Right forelimb (tissue), 1 donor: ENCODE results near the gene NAV3.

Experiments used
- DNase-seq: peaks from one replicate; pipeline ENCODE4 v3.0.0-alpha.2; 2018

NAV3 gene

GRCh38 chr12:77847680-77848431, 17.2 kb downstream of the NAV3 start:
- DNase-seq = no peak

DNA sequence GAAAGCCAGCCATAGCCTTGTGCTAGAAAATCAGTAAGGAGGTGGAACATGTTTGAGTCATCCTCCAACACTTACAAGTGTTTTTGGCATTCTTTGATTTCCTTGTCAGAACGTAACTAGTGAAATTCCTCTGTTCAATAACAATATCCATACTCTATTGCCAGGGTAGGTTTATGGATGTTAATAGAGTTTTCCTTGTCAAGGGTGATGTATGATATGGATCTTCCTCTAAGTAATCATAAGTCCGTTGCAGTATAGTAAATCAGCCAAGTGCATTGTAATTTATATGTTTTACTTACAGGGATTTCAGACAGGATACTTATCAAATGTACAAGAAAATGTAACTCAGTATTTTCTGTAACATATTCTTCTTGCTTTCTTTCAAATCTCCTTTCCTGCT, 19.4 kb downstream of the NAV3 start:
- no peak for DNase-seq

DNA sequence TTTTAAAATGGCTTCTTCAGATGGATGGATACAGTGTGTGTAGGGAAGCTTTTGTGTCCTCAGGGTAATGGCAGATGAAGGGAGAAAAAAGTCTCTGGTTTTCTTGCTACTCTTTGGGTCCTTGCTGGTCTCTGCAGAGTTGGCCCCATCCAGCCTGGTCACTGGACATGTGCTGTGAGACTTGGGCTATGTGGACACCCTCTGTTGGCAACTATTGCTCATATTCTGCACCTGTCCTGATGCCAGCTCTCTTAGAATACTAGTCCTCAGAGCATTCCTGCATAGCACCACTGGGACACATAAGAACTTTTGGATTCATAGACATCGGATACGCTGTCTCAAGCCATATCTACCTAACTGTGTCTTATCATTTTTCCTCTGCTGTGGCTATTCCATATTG, 20.0 kb downstream of the NAV3 start:
- DNase-seq = no peak

- no peak for DNase-seq
Observed at GRCh38 chr12:77855548-77855947, 24.9 kb downstream of the NAV3 start.

DNA sequence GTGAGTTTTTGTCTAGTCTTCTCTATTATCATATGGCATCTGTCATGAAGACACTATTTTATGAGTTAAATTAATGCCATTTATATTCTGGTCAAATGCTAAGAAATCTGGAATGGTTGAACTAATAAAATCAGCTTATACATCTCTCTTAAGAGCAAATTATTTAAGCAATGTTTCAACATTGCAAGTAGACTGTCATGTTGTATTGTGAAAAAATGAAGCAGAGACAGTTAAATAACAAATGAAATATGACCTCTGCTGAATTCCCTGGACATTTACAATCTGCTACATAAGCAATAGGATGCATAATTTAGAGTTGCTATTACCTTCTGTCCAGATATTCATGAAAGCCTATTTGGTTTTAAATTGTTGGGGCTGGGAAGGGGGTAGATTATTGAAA, 30.6 kb downstream of the NAV3 start:
- DNase-seq = no peak

- DNase-seq = no peak
Observed at GRCh38 chr12:77865178-77865577, 34.5 kb downstream of the NAV3 start.

GRCh38 chr12:77878901-77879300, 48.2 kb downstream of the NAV3 start:
- DNase-seq = no peak

GRCh38 chr12:77882709-77883108, 52.0 kb downstream of the NAV3 start:
- no peak for DNase-seq

- no peak for DNase-seq
Observed at GRCh38 chr12:77888611-77889010, 57.9 kb downstream of the NAV3 start.

DNA sequence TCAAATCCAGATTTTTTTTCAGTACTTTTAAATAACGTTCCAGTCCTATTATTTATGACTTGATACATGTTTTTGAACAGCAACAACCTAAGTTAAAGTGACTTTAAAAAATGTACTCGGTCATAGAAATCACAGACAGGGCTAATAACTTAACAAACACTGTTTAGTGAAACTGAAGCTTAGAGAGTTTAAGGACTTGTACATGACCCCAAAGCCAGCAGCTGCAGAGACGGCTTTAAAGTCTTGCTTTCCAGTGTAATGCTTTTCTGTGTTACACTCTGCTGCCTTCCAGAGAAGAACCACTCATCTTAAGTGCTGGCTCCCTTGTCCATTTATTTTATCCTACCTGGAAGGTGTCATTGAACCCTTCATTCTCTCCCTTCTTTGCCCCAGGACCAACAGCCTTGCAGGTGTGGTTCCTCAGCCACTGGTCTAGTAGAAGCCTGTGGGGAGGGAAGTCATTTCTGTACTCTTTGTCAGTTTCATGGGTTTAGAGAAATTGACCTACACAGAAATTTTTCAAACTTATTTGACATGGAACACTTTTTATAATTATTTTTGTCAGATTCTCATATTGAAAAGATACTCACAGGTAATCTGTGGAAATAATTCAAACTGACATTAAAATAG, 60.9 kb downstream of the NAV3 start:
- no peak for DNase-seq

- no peak for DNase-seq
Observed at GRCh38 chr12:77893918-77894317, 63.2 kb downstream of the NAV3 start.

DNA sequence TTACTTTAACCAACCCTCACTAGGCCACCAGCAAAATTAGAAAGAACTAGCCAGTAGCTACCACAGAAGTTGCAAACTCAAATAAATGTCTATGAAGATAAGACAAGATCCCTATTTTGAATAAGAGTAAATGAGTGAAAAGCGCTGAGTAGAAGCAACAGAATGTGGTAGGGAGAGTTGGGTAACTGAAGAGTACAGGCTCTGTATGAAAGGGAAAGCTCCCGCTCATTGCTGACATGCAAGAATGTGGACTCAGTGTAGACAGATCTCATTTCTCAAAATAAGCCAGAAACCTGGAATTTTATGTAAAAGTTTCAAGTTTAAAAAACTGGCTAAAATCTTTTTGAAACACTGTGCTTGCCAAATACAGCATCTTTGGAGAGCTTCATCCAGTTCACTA, 63.9 kb downstream of the NAV3 start:
- DNase-seq = no peak

DNA sequence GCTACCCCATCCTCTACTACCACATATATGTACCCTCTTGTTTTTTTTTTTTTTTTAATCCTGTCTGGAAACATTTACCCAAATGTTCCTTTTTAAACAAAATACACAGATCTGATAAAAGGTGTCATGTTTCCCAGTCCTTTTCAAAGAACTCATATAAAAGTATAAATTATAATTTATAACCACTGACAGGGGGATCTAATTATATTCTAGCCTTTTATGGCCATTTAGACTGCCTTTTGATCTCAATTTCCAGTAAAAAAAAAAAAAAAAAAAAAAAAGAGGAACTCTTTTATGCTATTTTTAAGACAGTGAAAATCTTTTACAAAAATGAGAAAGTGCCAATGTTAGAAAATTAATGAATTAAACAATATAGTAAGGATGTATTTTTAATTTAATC, 65.0 kb downstream of the NAV3 start:
- no peak for DNase-seq

GRCh38 chr12:77907936-77908335, 77.2 kb downstream of the NAV3 start:
- DNase-seq = no peak

DNA sequence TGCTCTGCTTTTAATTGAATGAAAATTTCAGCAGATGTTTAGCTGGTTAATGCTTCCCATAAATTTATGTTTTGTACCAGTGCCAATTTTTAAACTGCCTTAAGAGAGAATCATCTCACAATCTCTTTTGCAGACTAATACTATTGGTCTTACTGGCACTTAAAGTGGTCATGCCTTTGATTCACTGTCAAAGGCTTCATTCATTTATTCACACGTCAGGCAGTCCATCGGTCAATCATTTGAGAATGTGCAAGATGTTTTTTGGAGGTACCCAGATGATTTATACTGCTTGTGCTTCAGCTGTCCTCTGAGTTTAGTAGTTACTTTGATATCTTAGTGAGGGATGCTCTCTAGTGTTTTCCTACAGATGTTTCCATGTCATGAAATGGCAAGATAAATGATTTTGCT, 83.4 kb downstream of the NAV3 start:
- DNase-seq = no peak

DNA sequence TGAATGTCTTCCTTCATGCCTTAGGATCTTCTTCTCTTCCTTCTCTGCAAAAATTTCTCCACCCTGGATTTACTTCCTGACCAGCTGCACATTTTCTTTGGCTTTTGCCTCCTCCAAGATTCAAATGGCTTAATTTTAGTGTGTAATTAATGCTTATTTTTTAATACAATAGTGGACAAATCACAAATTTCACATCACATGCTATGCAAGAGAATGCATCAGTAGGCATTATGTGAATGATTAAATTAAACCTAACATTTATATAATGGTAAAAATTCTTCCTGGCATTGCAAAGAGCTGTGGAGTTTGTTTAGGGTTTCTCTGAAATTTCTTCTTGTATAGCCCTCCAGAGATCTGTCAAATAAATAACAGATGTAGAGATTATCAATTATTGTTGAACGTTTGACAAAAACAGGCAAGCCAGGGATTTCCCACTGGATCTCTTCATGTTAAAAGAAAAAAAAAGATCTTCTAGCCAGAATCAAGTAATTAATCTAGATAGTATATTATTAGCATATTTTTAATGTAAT, 84.4 kb downstream of the NAV3 start:
- DNase-seq = no peak

DNA sequence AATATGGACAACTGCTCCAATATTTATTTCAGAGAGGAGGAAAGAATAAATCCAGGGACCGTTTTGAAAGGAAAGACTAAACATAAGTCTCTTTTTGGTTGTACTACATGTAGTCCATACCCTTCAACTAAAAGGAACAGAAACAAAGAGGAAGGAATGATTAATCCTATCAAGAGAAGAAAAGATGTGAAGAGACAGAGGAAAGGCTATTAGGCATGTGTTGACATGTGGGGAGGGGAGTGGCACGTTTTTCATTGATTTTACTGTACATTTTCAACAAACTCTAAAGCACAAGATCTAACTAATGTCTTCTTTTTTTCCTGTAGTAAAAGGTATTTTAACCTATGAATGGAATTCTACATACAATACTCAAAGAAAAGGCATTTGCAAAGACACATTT, 85.6 kb downstream of the NAV3 start:
- no peak for DNase-seq

DNA sequence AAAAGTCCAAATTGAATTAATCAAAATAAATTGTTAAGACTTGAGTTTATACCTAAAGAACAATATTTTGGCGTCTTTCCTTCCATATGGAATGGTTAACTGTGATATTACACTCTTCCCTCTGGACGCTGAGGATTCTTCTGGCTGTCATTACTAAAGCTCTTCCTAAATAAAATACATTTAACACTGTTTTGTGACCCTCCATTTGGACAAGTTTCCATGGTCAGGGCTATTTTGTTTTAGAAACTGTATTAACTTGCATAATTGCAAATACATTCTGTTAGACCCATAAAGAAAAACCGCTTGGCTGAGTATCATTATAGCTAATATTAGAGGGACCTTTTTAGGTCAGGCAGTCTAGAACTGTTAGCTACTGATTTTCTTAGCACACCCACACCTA, 87.4 kb downstream of the NAV3 start:
- DNase-seq = no peak

DNA sequence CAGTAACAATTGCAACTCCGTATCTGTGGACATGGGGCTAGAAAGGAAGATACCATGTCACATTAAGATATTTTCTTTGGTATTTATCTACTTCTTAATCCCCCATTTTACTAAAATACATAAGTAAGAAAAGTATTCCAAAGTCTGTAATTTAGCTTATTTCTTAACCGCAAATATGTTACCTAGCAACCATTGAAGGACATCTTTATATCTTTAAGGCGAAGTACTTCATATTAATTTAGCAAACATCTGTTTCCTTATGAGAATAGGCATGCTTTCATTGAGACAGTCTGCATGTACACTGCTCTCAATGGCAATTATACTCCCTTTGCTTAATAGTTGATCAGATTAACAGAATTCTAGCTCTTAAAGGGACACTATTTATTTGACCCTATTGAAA, 88.8 kb downstream of the NAV3 start:
- no peak for DNase-seq

DNA sequence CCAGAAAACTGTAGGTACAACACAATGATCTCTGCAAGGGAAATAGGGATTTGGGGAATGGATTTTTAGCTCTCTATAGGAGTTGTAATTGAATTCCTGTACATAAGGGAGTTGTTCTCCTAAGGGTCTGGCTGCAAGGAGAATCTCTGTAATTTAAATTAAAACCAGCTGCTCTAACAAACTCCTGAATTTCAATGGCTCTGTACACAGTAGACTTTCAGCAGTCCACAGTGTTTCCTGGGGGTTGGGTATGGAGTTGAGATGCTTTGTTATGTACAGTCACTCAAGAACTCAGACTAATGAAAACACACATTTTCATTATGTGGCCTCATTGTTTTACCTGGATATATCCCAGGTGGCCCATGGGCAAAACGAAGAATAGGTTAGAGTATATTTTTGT, 93.2 kb downstream of the NAV3 start:
- no peak for DNase-seq

- no peak for DNase-seq
Observed at GRCh38 chr12:77924703-77925102, 94.0 kb downstream of the NAV3 start.

GRCh38 chr12:77925536-77926108, 94.9 kb downstream of the NAV3 start:
- peak; percentile 72 for DNase-seq

DNA sequence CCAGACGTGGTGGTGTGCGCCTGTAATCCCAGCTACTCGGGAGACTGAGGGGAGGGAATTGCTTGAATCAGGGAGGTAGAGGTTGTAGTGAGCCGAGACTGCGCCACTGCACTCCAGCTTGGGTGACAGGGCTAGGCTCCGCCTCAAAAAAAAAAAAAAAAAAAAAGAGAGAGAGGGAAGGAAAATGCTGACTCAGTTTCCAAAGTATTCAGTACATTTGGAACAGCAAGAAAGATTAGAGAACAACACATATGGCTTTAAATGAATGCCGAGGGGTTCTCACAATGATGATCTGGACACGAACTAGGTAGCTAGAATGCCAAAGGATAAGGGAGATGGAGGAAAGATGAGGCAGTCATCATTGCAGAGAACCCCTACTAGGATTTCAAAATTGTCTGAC, 97.4 kb downstream of the NAV3 start:
- DNase-seq = no peak

DNA sequence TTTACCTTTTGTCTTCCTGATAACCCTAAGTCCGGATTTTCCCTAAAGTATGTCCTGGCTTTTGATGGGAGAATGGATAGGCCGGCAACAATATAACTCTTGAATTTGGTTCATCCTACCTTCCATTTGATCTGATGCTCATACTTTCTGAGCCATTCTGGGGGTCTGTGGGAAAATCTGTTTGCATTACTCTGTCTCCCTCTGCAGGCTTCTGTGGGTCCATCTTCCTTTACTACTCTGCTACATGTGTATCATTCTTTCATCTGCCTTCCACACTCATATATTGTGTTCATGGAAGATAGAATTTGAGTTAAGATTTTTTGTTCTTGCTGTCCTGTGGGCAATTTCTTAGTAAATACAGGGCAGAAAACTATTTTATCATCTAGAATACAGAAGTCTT, 101.5 kb downstream of the NAV3 start:
- DNase-seq = no peak
